ENCODE measurements around the gene PRKCH.

DNA sequence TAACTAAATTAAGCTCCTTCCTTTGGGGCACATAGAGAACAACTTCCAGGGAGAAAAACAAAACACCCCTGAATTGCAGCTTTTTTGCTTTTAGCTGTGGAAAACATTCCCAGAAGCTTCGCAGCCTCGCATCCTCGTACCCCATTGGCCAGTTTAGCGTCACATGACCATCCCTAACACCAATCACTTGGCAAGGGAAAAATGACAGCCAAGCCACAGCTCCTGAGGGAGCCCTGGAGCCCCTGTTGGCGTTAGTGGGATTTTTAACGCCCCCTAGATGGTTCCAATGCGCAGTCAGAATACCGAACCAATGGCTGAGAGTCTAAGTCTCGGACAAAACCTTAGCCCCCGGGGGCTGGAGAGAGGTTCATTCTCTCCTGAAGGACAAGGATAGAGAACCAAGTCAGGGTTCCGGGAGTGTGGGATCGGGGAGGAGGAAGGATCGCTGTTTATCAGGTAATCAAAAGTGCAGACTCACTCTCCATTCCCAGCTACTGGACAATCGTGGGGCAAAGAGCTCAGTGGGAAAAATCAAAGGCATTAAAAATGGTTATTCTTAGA lies 238.3 kb downstream of the PRKCH start:
- TF ChIP-seq, protein P1, sequence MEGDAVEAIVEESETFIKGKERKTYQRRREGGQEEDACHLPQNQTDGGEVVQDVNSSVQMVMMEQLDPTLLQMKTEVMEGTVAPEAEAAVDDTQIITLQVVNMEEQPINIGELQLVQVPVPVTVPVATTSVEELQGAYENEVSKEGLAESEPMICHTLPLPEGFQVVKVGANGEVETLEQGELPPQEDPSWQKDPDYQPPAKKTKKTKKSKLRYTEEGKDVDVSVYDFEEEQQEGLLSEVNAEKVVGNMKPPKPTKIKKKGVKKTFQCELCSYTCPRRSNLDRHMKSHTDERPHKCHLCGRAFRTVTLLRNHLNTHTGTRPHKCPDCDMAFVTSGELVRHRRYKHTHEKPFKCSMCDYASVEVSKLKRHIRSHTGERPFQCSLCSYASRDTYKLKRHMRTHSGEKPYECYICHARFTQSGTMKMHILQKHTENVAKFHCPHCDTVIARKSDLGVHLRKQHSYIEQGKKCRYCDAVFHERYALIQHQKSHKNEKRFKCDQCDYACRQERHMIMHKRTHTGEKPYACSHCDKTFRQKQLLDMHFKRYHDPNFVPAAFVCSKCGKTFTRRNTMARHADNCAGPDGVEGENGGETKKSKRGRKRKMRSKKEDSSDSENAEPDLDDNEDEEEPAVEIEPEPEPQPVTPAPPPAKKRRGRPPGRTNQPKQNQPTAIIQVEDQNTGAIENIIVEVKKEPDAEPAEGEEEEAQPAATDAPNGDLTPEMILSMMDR (conservative IDR thresholded peaks at IDR 0.05; ENCODE audit: low read depth, low read length) = 0 out of 2 replicates have a peak, but pooled peaks have one; percentile 14
- no peak for TF ChIP-seq EZH2 (IDR thresholded peaks at IDR 0.05; ENCODE audit: low read length, unreplicated experiment)
